Osteoblast (primary cell): ENCODE measurements around the gene PSMD10. TPM values are rescaled to one million over a fixed set of nuclear protein-coding genes. Genes with fewer than 3 reads are reported as not detected.

Experiments
- DNase-seq: peaks from one replicate; pipeline ENCODE4 v3.0.0; 2011; ENCODE audit warnings: low spot score, mixed read lengths; ENCODE audit not compliant: insufficient read length; ENCODE audit errors: missing footprints
- H2AFZ ChIP-seq: 2 replicates; pipeline ENCODE4 v1.6.0; 2011; ENCODE audit warnings: mild to moderate bottlenecking, low read length
- H3K27ac ChIP-seq: 2 replicates; pipeline ENCODE4 v1.5.1; 2011; ENCODE audit warnings: mild to moderate bottlenecking, low read depth, low read length, moderate library complexity
- H3K27me3 ChIP-seq: 2 replicates; pipeline ENCODE4 v1.6.0; 2012; ENCODE audit warnings: mild to moderate bottlenecking, control low read depth, inconsistent platforms, low read length, moderate library complexity; ENCODE audit not compliant: insufficient read depth
- H3K36me3 ChIP-seq: 2 replicates; pipeline ENCODE4 v1.5.1; 2011; ENCODE audit warnings: mild to moderate bottlenecking, low read length, control low read depth, moderate library complexity; ENCODE audit not compliant: insufficient read depth
- H3K4me1 ChIP-seq: 2 replicates; pipeline ENCODE4 v1.5.1; 2011; ENCODE audit warnings: mild to moderate bottlenecking, low read length, control low read depth, moderate library complexity; ENCODE audit not compliant: insufficient read depth
- H3K4me2 ChIP-seq: 2 replicates; pipeline ENCODE4 v1.6.0; 2011; ENCODE audit warnings: mild to moderate bottlenecking, low read length; ENCODE audit not compliant: insufficient read depth
- H3K4me3 ChIP-seq: fragments of 200-600 bp; sonication (generic); 3 replicates; pipeline ENCODE4 v1.5.1; 2012; ENCODE audit warnings: mild to moderate bottlenecking, low read length, inconsistent platforms; ENCODE audit not compliant: insufficient read depth
- H3K79me2 ChIP-seq: 2 replicates; pipeline ENCODE4 v1.6.0; 2012; ENCODE audit warnings: mild to moderate bottlenecking, low read length, control low read depth, inconsistent platforms; ENCODE audit not compliant: insufficient read depth
- H3K9me3 ChIP-seq: 2 replicates; pipeline ENCODE4 v1.5.1; 2011; ENCODE audit warnings: low read depth, low read length, control low read depth
- H4K20me1 ChIP-seq: 2 replicates; pipeline ENCODE4 v1.6.0; 2012; ENCODE audit warnings: mild to moderate bottlenecking, low read length, control low read depth; ENCODE audit not compliant: insufficient read depth
- CTCF ChIP-seq: IDR thresholded peaks from 2 replicates; pipeline ENCODE4 v1.5.1; 2011; ENCODE audit warnings: mild to moderate bottlenecking, low read depth, low read length, moderate library complexity; ENCODE audit errors: extremely low read depth
- total RNA-seq: library from RNA; depleted of rRNA; stranded (reverse); fragments of >200 nt; gene quantifications from 2 replicates; pipeline ENCODE4 v1.2.3, GENCODE V29; 2012

Gene PSMD10
- total RNA-seq, 1 donor, result 60.8 TPM

- TF ChIP-seq CTCF, result no peak
- no peaks in the 10 kb centered on the region for H3K36me3 ChIP-seq
- no peaks in the 10 kb centered on the region for H3K4me1 ChIP-seq
- no peaks in the 10 kb centered on the region for H4K20me1 ChIP-seq
- no peaks in the 10 kb centered on the region for H3K79me2 ChIP-seq
- no peak overlapping the region for H3K4me3 ChIP-seq
- no peaks in the 10 kb centered on the region for H3K9me3 ChIP-seq
- no peak overlapping the region for H3K27ac ChIP-seq
- DNase-seq, result no peak
- H3K4me2 ChIP-seq, result no peak overlapping the region
- no peak overlapping the region for H2AFZ ChIP-seq
- H3K27me3 ChIP-seq, result peaks cover 62% of the 10 kb centered on the region
Observed at GRCh38 chrX:108070891-108071290, 20.5 kb downstream of the PSMD10 start.

- Histone ChIP-seq H3K27me3 (peaks cover 52% of the 10 kb centered on the region), H2AFZ (no peak overlapping the region), H3K36me3 (no peaks in the 10 kb centered on the region), H3K4me3 (no peak overlapping the region), H3K4me2 (no peak overlapping the region), H4K20me1 (no peaks in the 10 kb centered on the region), H3K9me3 (no peaks in the 10 kb centered on the region), H3K27ac (no peak overlapping the region), H3K4me1 (no peaks in the 10 kb centered on the region), H3K79me2 (no peaks in the 10 kb centered on the region)
- no peak for DNase-seq
- no peak for TF ChIP-seq CTCF
Observed at GRCh38 chrX:108068121-108068520, 23.2 kb downstream of the PSMD10 start.

- Histone ChIP-seq H3K4me3 (no peak overlapping the region), H3K27me3 (peaks cover 76% of the 10 kb centered on the region), H3K4me2 (no peak overlapping the region), H3K36me3 (no peaks in the 10 kb centered on the region), H3K9me3 (no peaks in the 10 kb centered on the region), H4K20me1 (no peaks in the 10 kb centered on the region), H3K79me2 (no peaks in the 10 kb centered on the region), H3K4me1 (no peaks in the 10 kb centered on the region), H2AFZ (no peak overlapping the region), H3K27ac (no peak overlapping the region)
- DNase-seq, result no peak
- no peak for TF ChIP-seq CTCF
Observed at GRCh38 chrX:108064613-108065012, 26.7 kb downstream of the PSMD10 start.

GRCh38 chrX:108064001-108064400 lies 27.3 kb downstream of the PSMD10 start:
- Histone ChIP-seq H3K4me1 (no peaks in the 10 kb centered on the region), H3K79me2 (no peaks in the 10 kb centered on the region), H3K27me3 (peaks cover 75% of the 10 kb centered on the region), H3K4me2 (no peak overlapping the region), H2AFZ (no peak overlapping the region), H3K9me3 (no peaks in the 10 kb centered on the region), H3K36me3 (no peaks in the 10 kb centered on the region), H3K4me3 (no peak overlapping the region), H4K20me1 (no peaks in the 10 kb centered on the region), H3K27ac (no peak overlapping the region)
- no peak for TF ChIP-seq CTCF
- DNase-seq, result no peak
